Measurements from ENCODE around the gene TXNDC15.
"Not testable (repeated sequence)": the region's sequence is repeated elsewhere in the genome, so short reads cannot be mapped to it uniquely, and the experiment has no call there.

DNA sequence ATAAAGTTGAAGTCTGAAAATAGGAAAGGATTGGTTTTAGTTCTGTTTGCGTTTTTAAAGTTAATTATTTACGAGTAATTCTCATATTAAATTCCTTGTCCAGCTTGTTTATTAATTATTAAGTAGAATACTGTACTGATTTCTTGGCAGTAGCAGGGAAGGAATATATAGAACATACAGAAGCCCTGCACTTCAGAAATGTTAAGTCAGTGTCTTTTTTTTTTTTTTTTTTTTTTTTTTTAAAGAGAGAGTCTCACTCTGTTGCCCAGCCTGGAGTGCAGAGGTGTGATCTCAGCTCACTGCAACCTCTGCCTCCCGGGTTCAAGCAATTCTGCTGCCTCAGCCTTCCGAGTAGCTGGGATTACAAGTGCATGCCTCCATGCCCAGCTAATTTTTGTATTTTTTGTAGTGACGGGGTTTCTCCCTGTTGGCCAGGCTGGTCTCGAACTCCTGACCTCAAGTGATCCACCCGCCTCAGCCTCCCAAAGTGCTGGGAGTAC, 24.7 kb upstream of the TXNDC15 start:
- TF ChIP-seq NFIC (IDR thresholded peaks at IDR 0.05; ENCODE audit: borderline replicate concordance); POLR2AphosphoS5 (IDR thresholded peaks at IDR 0.05; ENCODE audit: low read depth, low read length); RFX5 (IDR thresholded peaks at IDR 0.05; ENCODE audit: low read length); EZH2phosphoT487 (IDR thresholded peaks at IDR 0.05; ENCODE audit: borderline replicate concordance, low read depth); FOXJ3 (CRISPR knock-in tag; IDR thresholded peaks at IDR 0.05); EP300 (IDR thresholded peaks at IDR 0.05; ENCODE audit: borderline replicate concordance in 1 of 2, low read depth in 1 of 2, low read length in 1 of 2); FOXM1 (IDR thresholded peaks at IDR 0.05; ENCODE audit: low read depth); SMC3 (IDR thresholded peaks at IDR 0.05; ENCODE audit: low read depth, low read length); RAD21 (IDR thresholded peaks at IDR 0.05; ENCODE audit: low read length); MXI1 (IDR thresholded peaks at IDR 0.05; ENCODE audit: low read depth, low read length); GABPA (IDR thresholded peaks at IDR 0.05; ENCODE audit: low read depth): not testable (repeated sequence)
- TF ChIP-seq, protein P1, sequence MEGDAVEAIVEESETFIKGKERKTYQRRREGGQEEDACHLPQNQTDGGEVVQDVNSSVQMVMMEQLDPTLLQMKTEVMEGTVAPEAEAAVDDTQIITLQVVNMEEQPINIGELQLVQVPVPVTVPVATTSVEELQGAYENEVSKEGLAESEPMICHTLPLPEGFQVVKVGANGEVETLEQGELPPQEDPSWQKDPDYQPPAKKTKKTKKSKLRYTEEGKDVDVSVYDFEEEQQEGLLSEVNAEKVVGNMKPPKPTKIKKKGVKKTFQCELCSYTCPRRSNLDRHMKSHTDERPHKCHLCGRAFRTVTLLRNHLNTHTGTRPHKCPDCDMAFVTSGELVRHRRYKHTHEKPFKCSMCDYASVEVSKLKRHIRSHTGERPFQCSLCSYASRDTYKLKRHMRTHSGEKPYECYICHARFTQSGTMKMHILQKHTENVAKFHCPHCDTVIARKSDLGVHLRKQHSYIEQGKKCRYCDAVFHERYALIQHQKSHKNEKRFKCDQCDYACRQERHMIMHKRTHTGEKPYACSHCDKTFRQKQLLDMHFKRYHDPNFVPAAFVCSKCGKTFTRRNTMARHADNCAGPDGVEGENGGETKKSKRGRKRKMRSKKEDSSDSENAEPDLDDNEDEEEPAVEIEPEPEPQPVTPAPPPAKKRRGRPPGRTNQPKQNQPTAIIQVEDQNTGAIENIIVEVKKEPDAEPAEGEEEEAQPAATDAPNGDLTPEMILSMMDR (IDR thresholded peaks at IDR 0.05), result not testable (repeated sequence)
- TF ChIP-seq, protein P2, sequence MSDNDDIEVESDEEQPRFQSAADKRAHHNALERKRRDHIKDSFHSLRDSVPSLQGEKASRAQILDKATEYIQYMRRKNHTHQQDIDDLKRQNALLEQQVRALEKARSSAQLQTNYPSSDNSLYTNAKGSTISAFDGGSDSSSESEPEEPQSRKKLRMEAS (IDR thresholded peaks at IDR 0.05; ENCODE audit: low read depth), result not testable (repeated sequence)

Measured in SK-N-SH (cell line).